HepG2 (cell line): ENCODE results near the gene HDAC3. TPM values are rescaled to one million over a fixed set of nuclear protein-coding genes. Genes with fewer than 3 reads are reported as not detected.
A peak's percentile ranks its signal among the peaks of the same experiment; 100 is the strongest.

ENCODE experiments used
- ATAC-seq: fragments of 200-7000 bp; cut with Tn5 transposase; 3 replicates; pipeline ENCODE4 v1.9.1; 2020; ENCODE audit warnings: mild to moderate bottlenecking, moderate library complexity
- BruUV-seq: library from RNA; stranded (reverse); fragments of 400-500 nt; replicated peaks from 2 replicates; lab custom pipeline; 2021; lab: Mats Ljungman, UMichigan
- CTCF ChIA-PET: fragments of 300-600 bp; formaldehyde crosslinking; extraction: SDS; loops from one replicate; lab custom pipeline; 2021; ENCODE audit warnings: low total read pairs, inconsistent platforms, low intra/inter-chr PET ratio; lab: Yijun Ruan, JAX
- POLR2A ChIA-PET: fragments of 350-600 bp; sonication (Branson Sonifier 250); formaldehyde crosslinking; loops from one replicate; lab custom pipeline; 2020; ENCODE audit warnings: antibody characterized with exemption, inconsistent platforms; lab: Yijun Ruan, JAX
- DNase-seq: peaks from one replicate; pipeline ENCODE4 v3.0.0-alpha.2; 2015; ENCODE audit warnings: low spot score
- FAIRE-seq: peaks from 3 replicates; lab custom pipeline; 2011; peaks lifted over from hg19 to GRCh38; lab: Jason Lieb, UNC
- H2AFZ ChIP-seq: one replicate; pipeline ENCODE4 v1.6.1; 2011; ENCODE audit warnings: low read length, inconsistent platforms
- H3K27ac ChIP-seq: fragments of 300-600 bp; 3 replicates; pipeline ENCODE4 v1.8.0; 2011; ENCODE audit warnings: mixed run types, mild to moderate bottlenecking, mixed read lengths, low read length, inconsistent platforms; ENCODE audit not compliant: insufficient read depth; ENCODE audit errors: extremely low read length
- H3K27me3 ChIP-seq, 2 experiments: fragments of 200-600 bp in 1 of 2; 2 replicates in 1 of 2; 3 replicates in 1 of 2; pipeline versions ENCODE4 v1.6.0 to v1.8.0; 2011; ENCODE audit warnings: low read length in 2 of 2, mild to moderate bottlenecking in 2 of 2, moderate library complexity in 2 of 2, inconsistent platforms in 1 of 2; ENCODE audit not compliant: insufficient read depth in 2 of 2, control insufficient read depth in 1 of 2
- H3K36me3 ChIP-seq, 2 experiments: fragments of 200-600 bp in 1 of 2; replicated peaks in 1 of 2; 2 replicates in 1 of 2; 3 replicates in 1 of 2; pipeline versions ENCODE4 v1.5.1 to v1.8.0; 2011; ENCODE audit warnings: low read length in 2 of 2, inconsistent platforms in 1 of 2; ENCODE audit not compliant: insufficient read depth in 2 of 2, control insufficient read depth in 1 of 2
- H3K4me1 ChIP-seq: 2 replicates; pipeline ENCODE4 v1.5.1; 2012; ENCODE audit warnings: low read length, inconsistent platforms; ENCODE audit not compliant: insufficient read depth
- H3K4me2 ChIP-seq: 2 replicates; pipeline ENCODE4 v1.6.0; 2011; ENCODE audit warnings: low read depth, low read length, inconsistent platforms
- H3K4me3 ChIP-seq, 3 experiments: fragments of 200-600 bp in 1 of 3; sonication (generic), shearing (Covaris generic) in 1 of 3; replicated peaks in 1 of 3; 2 replicates each; pipeline ENCODE4 v1.5.1; 2011 to 2016; ENCODE audit warnings: low read length in 3 of 3, inconsistent platforms in 2 of 3, low read depth in 2 of 3, mild to moderate bottlenecking in 2 of 3, control low read depth in 1 of 3, mixed read lengths in 1 of 3; ENCODE audit not compliant: insufficient read depth in 1 of 3
- H3K79me2 ChIP-seq: one replicate; pipeline ENCODE4 v1.6.1; 2011; ENCODE audit warnings: low read length, inconsistent platforms; ENCODE audit not compliant: insufficient read depth
- H3K9ac ChIP-seq: 2 replicates; pipeline ENCODE4 v1.6.0; 2011; ENCODE audit warnings: mild to moderate bottlenecking, low read depth, low read length, inconsistent platforms; ENCODE audit not compliant: insufficient read depth
- H3K9me3 ChIP-seq: 2 replicates; pipeline ENCODE4 v1.5.1; 2012; ENCODE audit warnings: mild to moderate bottlenecking, low read length
- H4K20me1 ChIP-seq: 2 replicates; pipeline ENCODE4 v1.6.0; 2011; ENCODE audit warnings: inconsistent platforms, mild to moderate bottlenecking, low read length, moderate library complexity; ENCODE audit not compliant: insufficient read depth
- CREB1 ChIP-seq, 2 experiments: fragments of 450-650 bp in 1 of 2; IDR thresholded peaks; 2 replicates each; pipeline ENCODE4 v1.6.1; 2016 to 2017; ENCODE audit warnings: control low read depth in 1 of 2, mild to moderate bottlenecking in 1 of 2, missing compliant biosample characterization in 1 of 2, missing genetic modification characterization in 1 of 2
- RBAK ChIP-seq: sonication (generic); formaldehyde crosslinking; IDR thresholded peaks from 2 replicates; pipeline ENCODE4 v1.5.1; 2020; ENCODE audit warnings: mild to moderate bottlenecking, missing genetic modification reagents
- ZNF260 ChIP-seq: sonication (generic); formaldehyde crosslinking; IDR thresholded peaks from 2 replicates; pipeline ENCODE4 v1.4.0; 2020; ENCODE audit warnings: missing genetic modification reagents, low read depth, mild to moderate bottlenecking, borderline replicate concordance
- WGBS: methylation state at CpG from one replicate; pipeline ENCODE4 v1.1.6; 2017; ENCODE audit warnings: low lambda C conversion rate; 5-methylcytosine and 5-hydroxymethylcytosine counted together
- in situ Hi-C: cut with HindIII; loops from 2 replicates; pipeline ENCODE4 v1.10.0; 2017; ENCODE audit warnings: low pct_unique_long_range_greater_than_20kb; ENCODE audit not compliant: extremely low pct_ligation_motif_present
- intact Hi-C: fragments of 100-400 bp; cut with micrococcal nuclease; formaldehyde crosslinking; loops from one replicate; pipeline ENCODE4 v1.10.0; 2022; ENCODE audit not compliant: unreplicated experiment
- polyA plus RNA-seq, 8 experiments: library from polyadenylated mRNA; depleted of rRNA in 3 of 8; stranded (reverse) in 7 of 8; unstranded in 1 of 8; fragments of >200 nt; fragmentation: Illumina TruSeq in 4 of 8; extraction: Trizol in 4 of 8; gene quantifications; 2 replicates each; pipeline versions ENCODE4 v1.2.1 to v1.2.3, GENCODE V29; 2011 to 2016; ENCODE audit warnings: low read depth in 4 of 8, missing spikeins in 1 of 8, mixed read lengths in 1 of 8; ENCODE audit not compliant: insufficient read depth in 1 of 8
- total RNA-seq, 5 experiments: library from RNA; depleted of rRNA; stranded (reverse); fragments of >200 nt; fragmentation: Illumina TruSeq; extraction: Trizol; gene quantifications; 2 replicates each; pipeline ENCODE4 v1.2.3, GENCODE V29; 2016; ENCODE audit warnings: low read depth in 1 of 5
- TF ChIP-seq, protein P1 (sequence below): sonication (generic); formaldehyde crosslinking; IDR thresholded peaks from 2 replicates; pipeline ENCODE4 v1.5.1; 2020; ENCODE audit warnings: mild to moderate bottlenecking, missing genetic modification reagents, moderate library complexity

HDAC3 gene
- total and polyA plus RNA-seq, 2 of the 13 experiments (the other 11 are each of a cell fraction or from before 2014, with no cell fraction given), result 84.0 to 94.1 TPM

- TF ChIP-seq, protein P1, sequence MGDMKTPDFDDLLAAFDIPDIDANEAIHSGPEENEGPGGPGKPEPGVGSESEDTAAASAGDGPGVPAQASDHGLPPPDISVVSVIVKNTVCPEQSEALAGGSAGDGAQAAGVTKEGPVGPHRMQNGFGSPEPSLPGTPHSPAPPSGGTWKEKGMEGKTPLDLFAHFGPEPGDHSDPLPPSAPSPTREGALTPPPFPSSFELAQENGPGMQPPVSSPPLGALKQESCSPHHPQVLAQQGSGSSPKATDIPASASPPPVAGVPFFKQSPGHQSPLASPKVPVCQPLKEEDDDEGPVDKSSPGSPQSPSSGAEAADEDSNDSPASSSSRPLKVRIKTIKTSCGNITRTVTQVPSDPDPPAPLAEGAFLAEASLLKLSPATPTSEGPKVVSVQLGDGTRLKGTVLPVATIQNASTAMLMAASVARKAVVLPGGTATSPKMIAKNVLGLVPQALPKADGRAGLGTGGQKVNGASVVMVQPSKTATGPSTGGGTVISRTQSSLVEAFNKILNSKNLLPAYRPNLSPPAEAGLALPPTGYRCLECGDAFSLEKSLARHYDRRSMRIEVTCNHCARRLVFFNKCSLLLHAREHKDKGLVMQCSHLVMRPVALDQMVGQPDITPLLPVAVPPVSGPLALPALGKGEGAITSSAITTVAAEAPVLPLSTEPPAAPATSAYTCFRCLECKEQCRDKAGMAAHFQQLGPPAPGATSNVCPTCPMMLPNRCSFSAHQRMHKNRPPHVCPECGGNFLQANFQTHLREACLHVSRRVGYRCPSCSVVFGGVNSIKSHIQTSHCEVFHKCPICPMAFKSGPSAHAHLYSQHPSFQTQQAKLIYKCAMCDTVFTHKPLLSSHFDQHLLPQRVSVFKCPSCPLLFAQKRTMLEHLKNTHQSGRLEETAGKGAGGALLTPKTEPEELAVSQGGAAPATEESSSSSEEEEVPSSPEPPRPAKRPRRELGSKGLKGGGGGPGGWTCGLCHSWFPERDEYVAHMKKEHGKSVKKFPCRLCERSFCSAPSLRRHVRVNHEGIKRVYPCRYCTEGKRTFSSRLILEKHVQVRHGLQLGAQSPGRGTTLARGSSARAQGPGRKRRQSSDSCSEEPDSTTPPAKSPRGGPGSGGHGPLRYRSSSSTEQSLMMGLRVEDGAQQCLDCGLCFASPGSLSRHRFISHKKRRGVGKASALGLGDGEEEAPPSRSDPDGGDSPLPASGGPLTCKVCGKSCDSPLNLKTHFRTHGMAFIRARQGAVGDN (CRISPR knock-in tag), result no peak
- TF ChIP-seq RBAK (CRISPR knock-in tag), result no peak
- TF ChIP-seq, all 625 proteins: peak for 0
Measured at GRCh38 chr5:141669520-141669919, 32.9 kb upstream of the HDAC3 start (continued).

- intact Hi-C loops, result loop anchor here (10.0 kb wide), 1 partner anchor 476 kb away; no protein-coding TSS in a partner anchor
- no peak for DNase-seq
- Histone ChIP-seq H2AFZ (no peak overlapping the region), H3K9ac (no peak overlapping the region), H3K36me3 (no peaks in the 10 kb centered on the region), H3K27ac (no peak overlapping the region), H3K79me2 (no peaks in the 10 kb centered on the region), H3K4me1 (0 out of 2 replicates have a peak, but pooled peaks cover 4% of the 10 kb centered on the region), H3K4me3 (no peak overlapping the region), H3K9me3 (no peaks in the 10 kb centered on the region), H3K27me3 (peaks cover 2 to 3% of the 10 kb centered on the region in 2 experiments; a peak in 2 of 5 replicates), H4K20me1 (no peaks in the 10 kb centered on the region), H3K4me2 (no peak overlapping the region)
- FAIRE-seq, result no peak
- ChIA-PET CTCF (no interaction called here), POLR2A (interaction anchor here (1.2 kb wide), 1 partner anchor 255 kb away, joined by 3 read pairs; the partner anchor contains the start of gene DELE1)
- TF ChIP-seq CREB1 (IDR thresholded peaks at IDR 0.05) (peak; percentile 88), CREB1 (CRISPR knock-in tag; IDR thresholded peaks at IDR 0.05) (no peak), ZNF260 (CRISPR knock-in tag) (no peak)
- in situ Hi-C loops, result no loop called here
- no peak for ATAC-seq
- 8% methylated on average over 8 of the region's 8 CpGs for WGBS
- no TSS peak for BruUV-seq
Measured at GRCh38 chr5:141668601-141669265, 32.1 kb upstream of the HDAC3 start.
